Stimulated activated CD4-positive, alpha-beta T cell treated with anti-CD3 and anti-CD28 coated beads, TNF-alpha, amount 100 ng/mL, for 4 hours (primary cell): ENCODE measurements around the gene WFS1.
A peak's percentile ranks its signal among the peaks of the same experiment; 100 is the strongest.

Experiments used
- DNase-seq, 3 experiments: peaks; one replicate each; pipeline ENCODE4 v3.0.0-alpha.2; 2020; ENCODE audit warnings: low read depth in 3 of 3

WFS1 gene, protein sequence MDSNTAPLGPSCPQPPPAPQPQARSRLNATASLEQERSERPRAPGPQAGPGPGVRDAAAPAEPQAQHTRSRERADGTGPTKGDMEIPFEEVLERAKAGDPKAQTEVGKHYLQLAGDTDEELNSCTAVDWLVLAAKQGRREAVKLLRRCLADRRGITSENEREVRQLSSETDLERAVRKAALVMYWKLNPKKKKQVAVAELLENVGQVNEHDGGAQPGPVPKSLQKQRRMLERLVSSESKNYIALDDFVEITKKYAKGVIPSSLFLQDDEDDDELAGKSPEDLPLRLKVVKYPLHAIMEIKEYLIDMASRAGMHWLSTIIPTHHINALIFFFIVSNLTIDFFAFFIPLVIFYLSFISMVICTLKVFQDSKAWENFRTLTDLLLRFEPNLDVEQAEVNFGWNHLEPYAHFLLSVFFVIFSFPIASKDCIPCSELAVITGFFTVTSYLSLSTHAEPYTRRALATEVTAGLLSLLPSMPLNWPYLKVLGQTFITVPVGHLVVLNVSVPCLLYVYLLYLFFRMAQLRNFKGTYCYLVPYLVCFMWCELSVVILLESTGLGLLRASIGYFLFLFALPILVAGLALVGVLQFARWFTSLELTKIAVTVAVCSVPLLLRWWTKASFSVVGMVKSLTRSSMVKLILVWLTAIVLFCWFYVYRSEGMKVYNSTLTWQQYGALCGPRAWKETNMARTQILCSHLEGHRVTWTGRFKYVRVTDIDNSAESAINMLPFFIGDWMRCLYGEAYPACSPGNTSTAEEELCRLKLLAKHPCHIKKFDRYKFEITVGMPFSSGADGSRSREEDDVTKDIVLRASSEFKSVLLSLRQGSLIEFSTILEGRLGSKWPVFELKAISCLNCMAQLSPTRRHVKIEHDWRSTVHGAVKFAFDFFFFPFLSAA

DNA sequence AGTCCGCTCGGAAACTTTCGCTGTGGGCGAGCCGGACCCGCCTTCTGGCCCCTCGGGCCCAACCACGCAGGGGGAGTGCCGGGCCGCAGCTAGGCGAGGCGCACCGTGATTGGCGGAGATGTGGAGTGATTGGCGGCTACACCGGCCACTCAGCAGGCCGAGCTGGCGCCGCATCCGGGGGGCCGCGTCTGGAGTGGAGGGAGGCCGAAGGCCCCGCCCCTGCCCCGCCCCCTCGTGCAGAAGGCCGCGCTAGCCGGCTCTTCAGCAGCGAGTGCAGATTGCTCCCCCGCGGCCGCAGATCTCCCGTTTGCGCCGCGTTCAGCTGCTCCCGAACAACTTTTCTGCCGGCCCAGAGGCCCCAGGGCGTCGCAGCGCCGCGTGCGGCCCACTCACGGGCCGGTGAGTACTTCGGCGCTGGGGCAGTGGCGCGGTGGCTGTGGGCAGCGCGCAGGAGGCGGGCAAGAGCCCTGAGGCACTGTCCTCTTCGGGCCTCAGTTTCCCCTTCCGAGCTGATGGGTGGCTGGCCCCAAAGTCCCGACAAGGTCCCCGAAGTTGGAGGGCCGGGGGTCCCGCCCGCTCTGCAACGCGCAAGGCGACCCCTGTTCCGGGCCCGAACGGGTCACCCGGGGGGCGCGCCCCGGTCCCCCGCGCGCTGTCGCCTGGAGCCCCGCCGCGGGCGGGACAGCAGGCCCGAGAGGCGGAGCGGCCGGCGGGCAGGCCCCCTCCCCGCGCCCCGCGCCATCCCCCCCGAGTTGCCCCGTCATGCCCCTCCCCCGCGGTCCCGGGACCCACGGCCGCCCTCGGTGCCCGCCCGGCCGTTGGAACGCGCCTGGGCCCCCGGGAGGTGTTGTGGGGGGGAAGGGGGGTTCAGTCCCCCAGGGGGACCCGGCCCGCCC, at the start of gene WFS1:
TSS of gene WFS1 (plus strand) at position 235 of the 896 bp plus-strand sequence. CDS start 7,606 bp downstream, outside the sequence.
- DNase-seq: peak; percentile 93 to 97 (median 94)

GRCh38 chr4:6221301-6221850, 48.3 kb upstream of the WFS1 start:
- no peak for DNase-seq

- no peak for DNase-seq
Observed at GRCh38 chr4:6221851-6222760, 47.5 kb upstream of the WFS1 start.

DNA sequence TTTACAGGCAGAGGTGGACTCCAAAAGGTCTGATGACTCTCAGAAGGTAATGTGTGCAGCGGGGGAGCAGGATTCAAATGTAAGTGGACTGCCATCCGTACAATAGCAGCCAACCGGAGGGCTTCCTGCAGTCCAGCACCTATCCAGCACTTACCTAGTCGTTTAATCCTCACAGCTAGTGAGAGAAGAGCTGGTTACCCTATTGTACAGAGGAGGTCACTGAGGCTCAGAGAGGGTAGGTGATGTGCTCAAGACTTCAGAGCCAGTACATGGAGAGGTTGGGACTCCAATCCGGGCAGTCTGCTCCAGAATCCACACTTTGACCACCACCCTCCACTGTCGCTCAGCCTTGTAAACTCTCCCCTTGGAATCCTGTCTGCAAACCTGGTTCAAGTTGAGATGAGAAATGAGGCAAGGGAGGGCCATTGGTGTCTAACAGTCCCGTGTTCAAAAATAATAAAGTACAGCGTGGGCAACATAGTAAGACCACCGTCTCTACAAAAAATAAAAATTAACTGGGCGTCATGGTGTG, 46.8 kb upstream of the WFS1 start:
- no peak for DNase-seq

- no peak for DNase-seq
Observed at GRCh38 chr4:6224735-6225134, 44.9 kb upstream of the WFS1 start.

GRCh38 chr4:6225469-6225868, 44.2 kb upstream of the WFS1 start:
- no peak for DNase-seq

DNA sequence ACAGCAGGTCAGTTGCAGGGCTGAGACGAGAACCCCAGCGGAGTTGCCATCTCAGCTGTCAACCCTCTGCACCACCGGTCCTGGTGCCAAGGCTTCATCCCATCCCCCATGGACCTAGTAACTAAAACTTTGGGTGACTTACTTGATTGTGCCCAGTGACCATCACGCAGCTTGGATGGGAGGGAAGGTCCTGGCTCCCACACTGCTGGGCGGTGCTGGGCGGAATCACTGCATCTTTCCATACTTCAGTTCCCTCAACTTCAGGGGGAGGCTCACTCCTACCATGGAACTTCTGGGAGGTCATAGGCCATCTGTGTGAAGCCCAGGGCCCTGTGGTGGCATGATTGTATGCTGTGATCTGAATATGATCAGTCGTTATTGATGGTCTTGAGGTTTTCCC, 43.1 kb upstream of the WFS1 start:
- DNase-seq: no peak

GRCh38 chr4:6227412-6228157, 42.1 kb upstream of the WFS1 start:
- DNase-seq: no peak

DNA sequence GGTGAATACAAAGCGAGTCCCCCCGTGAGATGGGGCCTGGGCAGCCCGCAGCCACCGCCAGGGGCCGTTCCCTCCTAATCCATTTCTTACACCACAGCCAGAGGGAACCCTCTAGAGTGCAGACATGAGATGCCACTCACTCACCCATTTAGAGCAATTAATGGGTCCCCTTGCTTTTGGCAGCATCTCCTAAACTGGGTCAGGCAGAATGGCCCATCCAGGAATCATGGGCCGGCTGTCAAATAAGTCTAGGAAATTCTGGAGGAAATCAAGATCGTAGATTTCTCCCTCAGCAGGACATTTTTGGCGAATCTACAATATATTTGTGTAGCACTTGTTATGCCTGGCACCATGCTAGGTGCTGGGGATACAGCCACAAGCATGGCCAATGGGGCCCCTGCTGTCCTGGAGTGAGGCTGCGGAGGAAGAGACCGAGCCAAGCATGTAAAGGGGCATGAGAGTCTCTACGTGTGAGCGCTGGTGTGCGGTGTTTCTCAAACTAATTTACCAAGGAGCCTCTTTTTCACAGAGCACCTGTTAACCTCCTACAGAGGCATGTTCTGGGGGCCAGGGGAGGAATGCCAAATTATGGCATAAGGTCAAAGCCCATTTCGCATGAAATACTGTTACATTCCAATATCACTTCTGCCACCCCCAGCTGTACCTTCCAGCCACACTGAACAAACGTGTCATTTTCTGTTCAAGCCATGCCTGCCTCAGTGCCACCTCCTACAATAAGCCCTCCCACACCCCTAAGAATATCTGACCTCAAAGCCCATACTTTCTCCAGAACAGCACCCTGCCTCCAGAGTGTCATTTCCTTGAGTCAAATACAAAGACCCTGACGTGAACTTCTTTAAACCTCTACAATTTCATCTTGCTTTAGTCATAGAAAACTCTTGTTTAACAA, 41.2 kb upstream of the WFS1 start:
- no peak for DNase-seq

DNA sequence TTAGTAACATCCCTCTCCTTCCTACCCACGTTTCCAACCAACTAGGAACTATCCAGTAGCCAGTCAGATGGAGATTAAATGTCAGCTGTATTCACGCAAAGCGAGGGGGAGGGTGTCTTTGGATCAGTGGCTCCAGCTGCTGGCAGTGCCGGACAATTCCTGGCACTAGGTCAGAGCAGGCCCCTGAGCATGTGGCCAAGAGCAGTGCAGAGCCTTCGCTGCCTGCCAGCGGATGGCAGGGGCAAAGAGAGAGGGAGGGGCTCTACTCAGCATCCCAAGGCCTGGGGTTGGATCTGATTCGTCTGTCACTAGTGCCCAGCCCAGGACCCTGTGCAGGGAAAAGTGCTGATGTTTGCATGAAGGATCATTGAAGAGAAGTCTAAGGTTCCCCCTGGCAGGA, 40.6 kb upstream of the WFS1 start:
- no peak for DNase-seq

DNA sequence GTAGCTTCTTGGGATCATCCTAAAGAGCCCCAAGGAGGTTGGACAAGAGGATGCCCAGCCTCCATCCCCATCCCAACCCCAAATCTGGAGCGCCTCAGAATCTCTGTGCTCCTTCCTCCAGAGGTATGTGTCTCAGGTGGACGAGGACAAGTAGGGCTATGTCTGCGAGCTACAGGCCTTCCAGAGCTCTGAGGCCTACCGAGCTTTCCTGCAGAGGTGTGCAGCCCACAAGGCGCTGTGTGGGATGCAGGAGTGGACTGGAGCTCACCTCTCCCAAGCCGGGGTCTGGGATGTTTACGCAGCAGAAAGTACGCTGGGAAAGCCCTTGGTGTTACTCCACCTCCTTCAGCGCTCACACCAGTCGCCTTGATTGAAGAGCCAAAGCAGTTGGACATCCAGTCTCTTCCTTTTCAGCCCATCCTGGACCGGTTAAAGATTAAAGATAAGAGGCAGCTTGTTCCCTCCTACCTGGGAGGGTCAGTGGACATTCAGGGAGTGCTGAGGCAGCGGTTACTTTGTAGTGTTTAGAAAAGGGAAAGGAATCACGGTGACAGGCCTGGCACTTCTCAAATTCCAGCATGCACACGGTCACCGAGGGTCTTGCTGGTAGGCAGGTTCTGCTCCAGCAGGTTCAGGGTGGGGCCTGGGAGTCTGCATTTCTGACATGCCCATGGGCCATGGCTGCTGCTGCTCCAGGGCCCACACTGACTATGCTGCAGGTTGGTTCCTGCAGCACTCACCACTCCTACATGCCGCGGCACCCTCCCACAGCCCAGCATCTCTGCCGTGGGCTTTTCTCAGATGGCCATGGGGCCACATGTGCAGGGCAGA, 39.8 kb upstream of the WFS1 start:
- DNase-seq: no peak

DNA sequence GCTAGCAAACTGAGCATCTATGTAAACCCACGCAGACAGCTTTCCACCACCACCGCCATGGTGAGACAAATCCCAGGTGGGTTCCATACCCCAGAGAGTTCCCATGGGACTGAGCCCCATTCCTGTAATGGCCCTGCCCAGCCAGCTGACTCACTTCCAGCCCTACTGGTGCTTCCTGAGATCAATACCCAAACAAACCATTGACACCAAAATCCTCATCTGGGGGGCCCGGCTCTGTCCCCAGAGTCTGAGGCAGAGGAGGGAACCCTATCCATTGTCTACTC, 39.2 kb upstream of the WFS1 start:
- no peak for DNase-seq

GRCh38 chr4:6230827-6231662, 38.6 kb upstream of the WFS1 start:
- DNase-seq: no peak

DNA sequence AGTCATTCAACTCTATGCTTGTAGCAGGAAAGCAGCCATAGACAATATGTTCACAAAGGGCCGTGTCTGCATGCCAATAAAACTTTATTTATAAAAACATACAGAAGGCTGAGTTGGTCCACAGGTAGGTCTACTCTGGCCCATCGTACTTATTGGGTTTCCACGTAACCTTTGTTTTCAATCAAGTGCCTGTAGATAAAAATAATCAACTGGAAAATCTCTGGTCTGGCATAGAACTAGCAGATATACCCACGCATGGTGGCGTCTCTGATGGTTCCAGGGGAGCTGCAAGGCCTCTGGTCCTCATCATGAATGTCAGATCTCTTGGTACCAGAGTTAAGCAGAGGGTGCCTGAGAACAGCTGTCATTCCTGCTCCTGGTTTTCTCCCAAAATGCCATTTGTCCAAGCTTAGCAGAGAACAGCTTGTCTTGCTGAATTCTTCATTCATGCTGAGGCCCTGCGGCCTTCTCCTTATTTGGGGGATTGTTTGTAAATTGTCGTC, 37.9 kb upstream of the WFS1 start:
- DNase-seq: no peak

DNA sequence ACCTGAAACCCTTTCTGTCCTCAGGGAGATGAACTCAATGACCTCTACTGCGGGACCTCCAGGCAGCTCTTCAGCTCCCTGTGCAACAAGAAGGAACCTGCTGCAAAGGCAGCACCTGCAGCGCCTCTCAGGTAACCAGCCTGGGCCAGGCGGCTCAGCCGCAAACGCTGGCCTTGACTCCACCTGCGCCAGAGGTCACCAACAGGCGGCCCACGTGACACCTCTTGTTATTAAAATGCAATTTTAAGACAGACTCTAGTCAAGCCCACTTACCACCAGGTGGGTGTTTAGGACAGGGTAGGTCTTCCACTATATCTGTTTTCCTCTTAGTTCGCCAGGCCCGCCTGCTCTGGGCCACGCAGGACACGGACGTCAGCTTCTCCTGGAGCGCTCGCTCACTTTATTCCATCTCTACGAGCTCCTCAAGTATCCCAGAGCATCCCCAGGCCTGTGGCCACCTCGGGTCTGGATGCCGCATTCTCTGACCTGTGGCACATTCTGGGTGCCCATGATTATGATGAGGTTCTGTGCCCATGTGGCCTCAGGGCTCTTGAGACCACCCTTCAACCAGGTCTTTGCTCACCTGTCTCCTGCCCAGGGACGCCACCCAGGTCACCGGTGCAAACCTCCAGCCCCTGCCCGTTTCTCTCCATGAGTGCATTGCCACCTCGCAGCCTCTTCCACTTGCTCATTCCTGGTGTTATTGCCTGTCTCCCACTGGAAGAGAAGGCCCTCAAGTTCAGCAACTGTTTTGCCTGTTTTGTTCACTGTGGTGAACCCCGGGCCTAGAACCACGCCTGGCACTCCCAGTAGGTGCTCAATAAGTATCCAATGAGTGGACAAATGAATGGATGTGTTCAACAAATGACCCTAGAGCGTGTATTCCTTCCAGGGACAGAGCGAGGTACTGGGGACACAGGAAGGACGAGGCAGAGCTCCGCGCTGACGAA, 36.5 kb upstream of the WFS1 start:
- no peak for DNase-seq
